ENCODE results near the gene KY.

- TF ChIP-seq CTCF (IDR thresholded peaks at IDR 0.05) (no peak), POLR2A (IDR thresholded peaks at IDR 0.05) (no peak)
Observed at GRCh38 chr3:134622806-134623365, 27.9 kb downstream of the KY start.
